GM12892 (cell line): ENCODE measurements around the gene C5orf24. TPM values are rescaled to one million over a fixed set of nuclear protein-coding genes. Genes with fewer than 3 reads are reported as not detected.

ENCODE experiments used
- DNase-seq: peaks from one replicate; pipeline ENCODE4 v3.0.0; 2011; ENCODE audit not compliant: insufficient read length
- FAIRE-seq: peaks from 2 replicates; lab custom pipeline; 2011; peaks lifted over from hg19 to GRCh38; lab: Jason Lieb, UNC
- POLR2A ChIP-seq: IDR thresholded peaks from 2 replicates; pipeline ENCODE4 v1.6.1; 2011; ENCODE audit warnings: low read depth, low read length, control low read depth
- POLR2AphosphoS5 ChIP-seq: IDR thresholded peaks from 2 replicates; pipeline ENCODE4 v1.6.1; 2011; ENCODE audit warnings: low read depth, low read length, control low read depth
- TAF1 ChIP-seq: IDR thresholded peaks from 2 replicates; pipeline ENCODE4 v1.6.1; 2011; ENCODE audit warnings: low read depth, mild to moderate bottlenecking, control low read depth, low read length, borderline replicate concordance
- polyA plus RNA-seq: library from polyadenylated mRNA; unstranded; fragments of >200 nt; gene quantifications from one replicate; pipeline ENCODE4 v1.2.1, GENCODE V29; 2012; ENCODE audit warnings: missing spikeins, inconsistent platforms; ENCODE audit not compliant: missing spikeins

C5orf24 gene
- polyA plus RNA-seq: 20.3 TPM

DNA sequence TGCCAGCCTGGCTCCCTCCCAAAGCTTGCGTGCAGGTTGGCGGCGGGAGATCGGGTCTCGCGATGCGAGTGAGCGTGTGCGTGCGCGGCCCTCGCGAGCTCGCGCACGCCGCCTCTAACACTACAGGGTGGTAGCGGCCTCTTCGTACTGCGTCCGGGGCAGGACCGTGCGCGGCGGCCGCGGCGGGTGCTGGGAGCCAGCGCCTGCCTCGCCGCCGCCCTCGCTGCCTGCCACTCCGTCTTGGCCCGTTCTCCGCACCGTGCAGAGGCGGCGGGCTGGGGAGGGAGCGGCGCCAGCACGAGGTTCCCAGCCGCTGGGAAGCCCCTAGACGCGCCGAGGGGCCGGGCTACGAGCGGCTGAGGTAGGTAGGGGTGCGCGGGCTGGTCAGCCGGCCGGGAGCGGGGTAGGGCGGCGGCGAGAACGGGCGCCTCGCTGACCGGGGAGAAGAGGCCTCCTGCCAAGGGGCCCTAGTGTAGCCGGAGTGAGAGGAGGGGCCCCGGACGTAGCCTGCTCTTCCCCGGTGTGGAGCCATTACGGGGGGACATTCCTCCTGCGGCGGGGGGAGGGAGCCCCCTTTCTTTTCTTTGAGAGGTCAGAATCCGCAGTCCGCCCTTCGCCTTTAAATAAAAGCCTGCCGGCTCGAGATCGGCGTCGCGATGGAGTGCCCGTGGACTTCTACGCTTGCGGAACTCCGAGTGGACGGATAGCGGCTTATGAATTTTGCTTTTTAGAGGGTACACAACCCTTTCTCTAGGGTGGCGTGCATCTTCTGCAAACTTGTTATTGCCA is at the start of gene C5orf24:
C5orf24 (plus strand) TSS at position 117 of the 789 bp plus-strand sequence. CDS start 8,933 bp downstream, outside the sequence.
- TF ChIP-seq TAF1 (peak; percentile 79), POLR2AphosphoS5 (peak; percentile 94), POLR2A (peak; percentile 98)
- peak; percentile 97 for FAIRE-seq
- peak; percentile 82 for DNase-seq

DNA sequence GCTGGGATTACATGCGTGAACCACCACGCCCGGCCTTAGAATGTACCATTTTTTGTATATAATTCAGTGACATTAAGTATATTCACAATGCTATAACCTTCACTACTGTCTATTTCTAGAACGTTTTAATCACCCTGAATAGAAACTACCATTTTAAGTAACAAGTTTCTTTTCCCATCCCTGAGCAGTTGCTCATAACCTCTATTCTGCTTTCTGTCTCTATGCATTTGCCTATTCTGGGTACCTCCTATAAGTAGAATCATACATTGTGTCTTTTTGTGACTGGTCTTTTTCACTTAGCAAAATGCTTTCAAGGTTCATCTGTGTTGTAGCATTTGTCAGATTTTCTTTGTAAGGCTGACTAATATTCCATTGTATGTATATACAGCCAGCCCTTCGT is 47.3 kb upstream of the C5orf24 start:
- FAIRE-seq (no peak), DNase-seq (no peak)
- TF ChIP-seq TAF1: no peak
- no peak for TF ChIP-seq POLR2AphosphoS5
- no peak for TF ChIP-seq POLR2A

DNA sequence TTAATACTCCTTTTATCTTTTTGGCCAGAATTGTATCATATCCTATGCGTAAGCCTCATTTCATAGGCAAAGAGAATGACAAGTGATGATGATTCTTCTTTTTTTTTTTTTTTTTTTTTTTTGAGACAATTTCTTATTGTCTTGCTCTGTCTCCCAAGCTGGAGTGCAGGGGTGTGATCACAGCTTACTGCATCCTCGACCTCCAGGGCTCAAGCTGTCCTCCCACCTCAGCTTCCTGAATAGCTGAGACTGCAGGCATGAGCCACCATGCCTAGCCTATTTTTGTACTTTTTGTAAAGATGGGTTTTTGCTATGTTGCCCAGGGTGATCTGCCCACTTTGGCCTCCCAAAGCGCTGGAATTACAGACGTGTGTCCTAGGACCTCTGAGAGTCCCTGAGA is 41.9 kb upstream of the C5orf24 start:
- FAIRE-seq: no peak
- TF ChIP-seq POLR2A (no peak), POLR2AphosphoS5 (no peak), TAF1 (no peak)
- DNase-seq: no peak

DNA sequence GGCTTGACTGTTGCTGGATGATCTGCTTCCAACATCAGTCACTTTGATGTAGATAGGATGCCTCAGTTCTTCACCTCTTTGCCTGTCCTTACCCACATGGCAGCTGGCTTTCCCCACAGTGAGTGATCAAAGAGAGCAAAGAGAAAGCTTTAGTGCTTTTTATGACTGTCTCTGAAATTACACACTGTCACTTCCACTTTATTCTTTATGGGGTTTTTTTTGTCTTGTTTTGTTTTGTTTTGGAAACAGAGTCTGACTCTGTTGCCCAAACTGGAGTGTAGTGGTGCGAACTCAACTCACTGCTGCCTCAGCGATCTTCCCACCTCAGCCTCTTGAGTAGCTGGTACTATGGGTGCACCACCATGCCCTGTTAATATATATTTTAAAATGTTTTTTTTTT is 32.4 kb upstream of the C5orf24 start:
- TF ChIP-seq TAF1 (no peak), POLR2A (no peak), POLR2AphosphoS5 (no peak)
- FAIRE-seq (peak; percentile 84), DNase-seq (no peak)

DNA sequence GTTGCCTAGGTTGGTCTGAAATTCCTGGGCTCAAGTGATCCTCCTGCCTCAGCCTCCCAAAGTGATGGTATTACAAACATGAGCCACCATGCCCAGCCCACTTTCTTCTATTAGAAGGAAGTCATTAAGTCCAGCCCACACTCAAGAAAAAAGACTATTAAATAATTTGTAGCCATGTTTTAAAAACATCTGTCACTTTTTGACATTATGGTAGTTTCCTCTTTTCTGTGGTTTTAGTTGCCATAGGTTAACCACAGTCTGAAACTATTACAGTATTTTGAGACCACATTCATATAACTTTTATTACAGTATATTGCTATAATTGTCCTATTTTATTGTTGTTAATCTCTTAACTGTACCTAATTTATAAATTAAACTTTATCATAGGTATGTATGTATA is 31.9 kb upstream of the C5orf24 start:
- peak; percentile 65 for FAIRE-seq

DNA sequence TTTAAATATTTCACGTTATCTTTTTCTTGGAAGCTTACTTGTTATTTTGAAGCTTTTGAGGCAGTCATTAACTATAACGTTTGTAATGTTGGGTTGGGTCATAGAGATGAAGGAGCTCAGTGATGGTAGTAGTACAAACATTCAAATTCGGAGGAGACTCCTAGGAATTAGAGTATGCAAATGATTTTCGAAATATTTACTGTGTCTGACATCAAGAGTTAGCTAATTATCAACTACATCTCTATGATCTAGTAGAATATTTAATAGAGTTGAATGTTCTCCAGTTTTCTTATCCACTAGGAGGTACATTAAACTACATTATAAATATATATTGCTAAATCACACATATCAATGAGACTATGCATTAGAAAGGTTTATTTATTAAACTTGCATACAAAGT is 28.8 kb upstream of the C5orf24 start:
- DNase-seq: no peak
- FAIRE-seq: no peak
- TF ChIP-seq POLR2A (no peak), POLR2AphosphoS5 (no peak), TAF1 (no peak)

More for the DNA sequence above, 31.9 kb upstream of the C5orf24 start:
- no peak for TF ChIP-seq POLR2AphosphoS5
- no peak for TF ChIP-seq POLR2A
- no peak for TF ChIP-seq TAF1
- DNase-seq: no peak

DNA sequence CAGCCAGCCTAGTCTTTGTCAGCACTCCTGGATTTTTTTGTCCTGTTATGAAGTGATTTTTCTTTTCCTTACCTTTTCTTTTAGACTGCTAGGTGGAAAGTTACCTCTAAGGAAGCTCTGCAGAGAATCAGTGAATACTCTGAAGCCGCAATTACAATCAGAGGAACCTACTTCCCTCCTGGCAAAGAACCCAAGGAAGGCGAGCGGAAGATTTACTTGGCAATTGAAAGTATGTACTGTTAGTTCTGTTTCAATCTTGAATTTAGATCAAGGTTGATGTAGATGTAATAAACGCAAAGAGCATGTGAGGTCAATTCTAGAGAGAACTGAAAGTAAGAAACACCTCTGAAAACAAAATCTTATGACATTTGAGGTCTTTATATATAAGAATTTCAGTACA is 27.0 kb upstream of the C5orf24 start:
- no peak for TF ChIP-seq POLR2A
- no peak for TF ChIP-seq POLR2AphosphoS5
- no peak for TF ChIP-seq TAF1
- DNase-seq: no peak
- no peak for FAIRE-seq

DNA sequence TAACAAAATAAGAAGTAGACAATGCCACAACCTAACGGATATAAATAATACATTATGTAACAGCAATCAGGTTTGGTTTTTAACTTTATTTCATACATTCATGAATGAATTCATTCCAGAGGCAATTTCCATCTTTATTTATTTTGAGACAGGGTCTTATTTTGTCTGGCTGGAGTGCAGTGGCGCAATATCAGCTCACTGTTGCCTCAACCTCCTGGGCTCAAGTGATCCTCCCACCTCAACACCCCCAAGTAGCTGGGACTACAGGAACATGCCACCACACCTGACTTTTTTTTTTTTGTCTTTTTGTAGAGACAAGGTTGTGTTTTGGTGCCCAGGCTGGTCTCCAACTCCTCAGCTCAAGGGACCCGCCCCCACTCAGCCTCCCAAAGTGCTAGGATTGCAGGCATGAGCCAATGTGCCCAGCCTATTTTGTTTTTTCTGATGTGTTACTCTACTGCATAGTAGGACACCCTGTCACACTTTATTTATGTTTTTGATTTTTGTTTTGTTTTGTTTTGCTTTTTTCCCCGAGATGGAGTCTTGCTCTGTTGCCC is 26.3 kb upstream of the C5orf24 start:
- no peak for DNase-seq

DNA sequence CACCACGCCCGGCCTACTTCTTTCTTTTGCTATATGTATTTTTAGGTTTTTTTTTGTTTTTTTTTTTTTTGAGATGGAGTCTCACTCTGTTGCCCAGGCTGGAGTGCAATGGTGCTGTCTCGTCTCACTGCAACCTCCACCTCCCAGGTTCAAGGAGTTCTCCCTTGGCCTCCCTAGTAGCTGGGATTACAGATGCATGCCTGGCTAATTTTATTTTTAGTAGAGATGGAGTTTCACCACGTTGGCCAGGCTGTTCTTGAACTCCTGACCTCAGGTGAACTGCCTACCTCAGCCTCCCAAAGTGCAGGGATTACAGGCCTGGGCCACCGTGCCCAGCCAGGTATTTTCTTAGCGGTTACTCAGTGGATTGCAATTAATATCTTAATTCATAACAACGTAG is 23.9 kb upstream of the C5orf24 start:
- FAIRE-seq: no peak
- DNase-seq: no peak
- TF ChIP-seq POLR2A: no peak
- TF ChIP-seq TAF1: no peak
- TF ChIP-seq POLR2AphosphoS5: no peak

More for the DNA sequence above, 26.3 kb upstream of the C5orf24 start:
- FAIRE-seq: no peak
- no peak for TF ChIP-seq TAF1
- no peak for TF ChIP-seq POLR2A
- TF ChIP-seq POLR2AphosphoS5: no peak

DNA sequence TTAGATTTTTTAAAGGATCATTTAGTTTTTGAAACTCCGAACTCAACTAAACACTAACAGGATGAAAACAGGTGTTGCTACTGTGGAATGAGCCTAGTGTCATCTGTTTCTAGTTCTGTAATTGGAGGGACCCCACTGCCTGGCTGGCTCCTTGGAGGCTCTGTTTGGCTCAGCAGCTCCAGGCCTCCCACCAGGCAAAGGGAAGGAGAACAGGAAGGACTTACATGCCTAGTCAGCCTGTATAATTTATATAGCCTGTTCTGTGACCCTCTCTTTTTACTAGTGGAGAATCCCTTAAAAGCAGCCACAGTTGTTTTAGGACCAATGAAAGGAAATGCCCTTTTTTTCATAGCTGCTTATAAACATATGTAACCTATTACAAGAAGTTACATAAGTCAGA is 21.1 kb upstream of the C5orf24 start:
- no peak for FAIRE-seq
- TF ChIP-seq POLR2A: no peak
- TF ChIP-seq POLR2AphosphoS5: no peak
- no peak for TF ChIP-seq TAF1

DNA sequence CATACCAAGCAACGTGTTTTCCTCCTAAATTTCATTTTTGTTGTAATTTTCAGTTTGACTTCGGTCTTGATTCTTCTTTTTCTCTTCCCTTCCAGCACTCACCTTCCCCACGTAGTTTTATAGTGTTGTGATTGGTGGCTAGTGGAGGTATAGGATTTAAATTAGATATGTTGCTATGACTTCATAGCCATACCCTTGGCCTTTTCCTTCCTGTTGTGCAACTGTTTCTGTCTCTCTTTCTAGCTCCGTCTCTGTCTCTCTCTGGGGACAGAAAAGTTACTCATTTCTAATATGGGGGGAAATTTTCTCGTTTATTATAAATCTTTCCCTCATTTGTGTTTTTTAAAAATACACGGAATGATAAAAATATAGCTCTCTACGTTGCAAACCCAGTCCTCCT is 20.6 kb upstream of the C5orf24 start:
- FAIRE-seq (no peak), DNase-seq (no peak)
- TF ChIP-seq POLR2A: no peak
- no peak for TF ChIP-seq POLR2AphosphoS5
- TF ChIP-seq TAF1: no peak

More for the DNA sequence above, 21.1 kb upstream of the C5orf24 start:
- DNase-seq: no peak
